CD4-positive, CD25-positive, alpha-beta regulatory T cell (primary cell): ENCODE measurements around the gene PTGER2. TPM values are rescaled to one million over a fixed set of nuclear protein-coding genes. Genes with fewer than 3 reads are reported as not detected.

Source experiments
- ATAC-seq, 2 donors: fragments of 150-1000 bp; cut with Tn5 transposase; one replicate each; pipeline ENCODE4 v1.10.0; 2021; ENCODE audit warnings: low read depth in 2 of 2, moderate number of reproducible peaks in 2 of 2, moderate library complexity in 1 of 2
- DNase-seq, 3 donors: peaks; one replicate each; pipeline versions ENCODE4 v3.0.0 to v3.0.0-alpha.2; 2012 to 2022; ENCODE audit warnings: mixed read lengths in 1 of 3
- H3K27ac ChIP-seq: one replicate; pipeline ENCODE4 v1.7.0; 2013; ENCODE audit warnings: mild to moderate bottlenecking, low read length; ENCODE audit not compliant: insufficient read depth, poor library complexity, severe bottlenecking
- H3K27me3 ChIP-seq: one replicate; pipeline ENCODE4 v1.7.0; 2013; ENCODE audit warnings: low read length; ENCODE audit not compliant: control insufficient read depth, insufficient read depth
- H3K36me3 ChIP-seq: one replicate; pipeline ENCODE4 v1.7.0; 2013; ENCODE audit warnings: mild to moderate bottlenecking, low read length, moderate library complexity; ENCODE audit not compliant: control insufficient read depth, insufficient read depth
- H3K4me1 ChIP-seq: 2 replicates; pipeline ENCODE4 v1.7.0; 2013; ENCODE audit warnings: mild to moderate bottlenecking, low read length; ENCODE audit not compliant: insufficient read depth, control insufficient read depth, poor library complexity, severe bottlenecking
- H3K4me3 ChIP-seq: one replicate; pipeline ENCODE4 v1.7.0; 2013; ENCODE audit warnings: low read depth, mild to moderate bottlenecking, low read length, moderate library complexity
- H3K9me3 ChIP-seq, 2 experiments: 1 replicate in 1 of 2; 2 replicates in 1 of 2; pipeline ENCODE4 v1.7.0; 2013; ENCODE audit warnings: low read length in 2 of 2, mild to moderate bottlenecking in 1 of 2, moderate library complexity in 1 of 2; ENCODE audit not compliant: control insufficient read depth in 2 of 2
- H3K27ac Mint-ChIP-seq, 3 donors: one replicate each; pipeline ENCODE4 v1.8.0; 2020 to 2022; ENCODE audit warnings: mild to moderate bottlenecking in 3 of 3, mixed read lengths in 3 of 3, moderate library complexity in 2 of 3
- H3K27me3 Mint-ChIP-seq: one replicate; pipeline ENCODE4 v1.8.0; 2022; ENCODE audit warnings: mild to moderate bottlenecking, mixed read lengths
- H3K36me3 Mint-ChIP-seq: one replicate; pipeline ENCODE4 v1.8.0; 2020; ENCODE audit warnings: mixed read lengths
- H3K4me1 Mint-ChIP-seq, 4 donors: one replicate each; pipeline ENCODE4 v1.8.0; 2020 to 2022; ENCODE audit warnings: mixed read lengths in 4 of 4, mild to moderate bottlenecking in 1 of 4
- H3K4me3 Mint-ChIP-seq, 4 donors: one replicate each; pipeline ENCODE4 v1.8.0; 2020 to 2022; ENCODE audit warnings: mild to moderate bottlenecking in 4 of 4, mixed read lengths in 4 of 4, moderate library complexity in 3 of 4
- H3K9me3 Mint-ChIP-seq, 7 donors: one replicate each; pipeline ENCODE4 v1.8.0; 2020 to 2022; ENCODE audit warnings: mixed read lengths in 7 of 7, mild to moderate bottlenecking in 3 of 7, moderate library complexity in 2 of 7
- polyA plus RNA-seq, 4 donors: library from polyadenylated mRNA; unstranded; fragments of 300-500 nt; fragmentation: Illumina TruSeq; gene quantifications; one replicate each; pipeline ENCODE4 v1.2.3, GENCODE V29; 2021
- total RNA-seq: library from RNA; stranded (reverse); gene quantifications from one replicate; pipeline ENCODE4 v1.2.3, GENCODE V29; 2022

PTGER2 gene
- total and polyA plus RNA-seq, 5 donors from 2014 or later = 23.1 to 138 (median 78.5) TPM

DNA sequence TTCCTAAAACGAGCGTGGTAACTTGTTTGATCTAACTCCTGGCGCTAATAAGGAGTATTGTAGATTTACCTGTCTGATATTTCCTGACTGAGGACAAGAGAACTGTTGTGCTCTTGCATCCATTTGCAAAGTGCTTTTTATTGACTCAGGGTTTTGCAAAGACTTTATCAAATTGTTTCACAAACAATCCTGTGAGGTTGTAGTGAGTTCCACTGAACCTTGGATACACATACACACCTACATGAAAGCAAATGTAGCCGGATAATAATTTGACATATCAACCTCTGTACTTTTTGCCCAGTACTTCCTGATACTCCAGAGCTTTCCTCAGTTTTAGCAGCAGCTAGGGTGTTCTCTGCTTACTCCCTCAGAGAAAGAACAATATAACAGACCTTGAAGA lies 6.7 kb upstream of the PTGER2 start:
- no peak overlapping the region for H3K4me3 ChIP-seq
- no peaks in the 10 kb centered on the region for H3K36me3 ChIP-seq
- ATAC-seq = no peak
- H3K4me1 ChIP-seq = peaks cover 22% of the 10 kb centered on the region
- Mint-ChIP-seq H3K36me3 (no peaks in the 10 kb centered on the region), H3K27me3 (peaks cover 8% of the 10 kb centered on the region), H3K9me3 (no peaks in the 10 kb centered on the region), H3K27ac (peak overlapping the region; percentile 8 to 87 (median 27)), H3K4me3 (no peak overlapping the region), H3K4me1 (peaks cover 20 to 59% (median 35%) of the 10 kb centered on the region in 4 donors)
- H3K27ac ChIP-seq = no peak overlapping the region
- DNase-seq = no peak
- H3K9me3 ChIP-seq = no peaks in the 10 kb centered on the region
- H3K27me3 ChIP-seq = no peaks in the 10 kb centered on the region

DNA sequence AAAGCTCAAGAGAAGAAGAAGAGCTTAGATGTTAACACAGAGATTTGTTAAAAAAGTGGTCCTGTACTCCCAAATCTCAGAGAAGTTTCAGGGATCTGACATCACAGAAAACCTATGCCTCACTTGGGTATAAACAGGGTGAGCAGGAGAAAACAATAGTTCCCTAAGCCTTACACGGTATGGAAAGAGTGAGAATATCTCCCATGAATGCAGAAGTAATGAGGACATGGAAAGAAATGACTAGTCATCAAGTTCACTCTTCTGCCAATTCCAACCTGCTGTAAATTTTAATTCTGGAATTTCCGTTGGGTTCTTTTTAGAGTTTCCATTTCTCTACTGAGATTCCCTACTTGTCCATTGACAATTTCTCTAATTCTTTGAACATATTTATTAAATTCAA lies 6.2 kb upstream of the PTGER2 start:
- Mint-ChIP-seq H3K36me3 (no peaks in the 10 kb centered on the region), H3K27me3 (peaks cover 8% of the 10 kb centered on the region), H3K4me3 (no peak overlapping the region), H3K9me3 (no peaks in the 10 kb centered on the region), H3K27ac (peak overlapping the region; percentile 8 to 87 (median 27)), H3K4me1 (peaks cover 20 to 64% (median 38%) of the 10 kb centered on the region in 4 donors)
- no peaks in the 10 kb centered on the region for H3K9me3 ChIP-seq
- ATAC-seq = no peak
- no peak for DNase-seq
- H3K4me1 ChIP-seq = peaks cover 25% of the 10 kb centered on the region
- no peaks in the 10 kb centered on the region for H3K27me3 ChIP-seq
- no peak overlapping the region for H3K4me3 ChIP-seq
- no peaks in the 10 kb centered on the region for H3K36me3 ChIP-seq
- H3K27ac ChIP-seq = peak overlapping the region; percentile 18

DNA sequence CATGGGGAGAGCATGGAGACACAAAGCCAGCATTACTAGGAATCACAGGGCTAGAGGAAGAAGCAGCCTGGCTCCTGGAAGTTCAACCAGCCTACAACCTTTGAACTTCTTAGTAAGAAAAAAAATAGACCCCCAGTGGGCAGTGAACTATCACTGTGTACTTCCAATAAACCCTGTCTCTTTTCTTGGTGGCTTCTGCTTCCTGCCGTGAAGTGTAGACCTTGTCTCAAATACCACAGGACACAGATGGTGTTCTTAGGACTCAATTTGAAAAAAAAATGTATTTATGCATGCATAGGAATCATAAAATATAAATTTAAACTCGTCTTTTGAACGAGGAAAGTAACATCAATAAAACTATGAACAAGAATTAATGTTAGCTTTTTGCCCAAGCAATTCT lies 3.6 kb upstream of the PTGER2 start:
- Histone ChIP-seq H3K4me3 (peak overlapping the region; percentile 56), H3K27me3 (peaks cover 3% of the 10 kb centered on the region), H3K36me3 (no peaks in the 10 kb centered on the region), H3K4me1 (peaks cover 48% of the 10 kb centered on the region), H3K9me3 (no peaks in the 10 kb centered on the region), H3K27ac (no peak overlapping the region)
- Mint-ChIP-seq H3K4me3 (peak overlapping the region in 1 of 4 donors; percentile 100), H3K36me3 (no peaks in the 10 kb centered on the region), H3K4me1 (peaks cover 13 to 71% (median 42%) of the 10 kb centered on the region in 4 donors), H3K27ac (peak overlapping the region in 1 of 3 donors; percentile 26), H3K9me3 (no peaks in the 10 kb centered on the region), H3K27me3 (peaks cover 22% of the 10 kb centered on the region)
- DNase-seq = no peak
- no peak for ATAC-seq

DNA sequence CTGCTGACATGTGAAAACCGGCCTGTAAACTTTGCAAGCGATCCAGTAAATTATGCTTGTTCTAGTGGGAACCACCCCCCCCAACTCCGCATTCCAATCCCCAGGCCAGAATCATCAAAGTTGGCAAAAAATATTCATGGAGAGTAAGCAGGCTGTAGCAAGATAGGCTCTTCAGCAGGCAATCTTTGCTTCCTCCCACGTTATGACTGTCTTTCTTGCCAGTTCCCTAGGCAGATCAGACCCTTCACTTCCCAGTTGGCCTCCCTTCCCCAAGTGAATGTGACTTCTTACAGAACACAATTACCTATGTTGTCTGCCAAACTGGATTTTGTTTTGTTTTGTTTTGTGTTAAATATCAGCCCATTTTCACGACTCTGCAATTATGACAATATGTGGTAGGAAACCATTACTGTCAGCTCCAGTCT lies 1.2 kb upstream of the PTGER2 start:
- no peak overlapping the region for H3K27ac ChIP-seq
- H3K9me3 ChIP-seq = no peaks in the 10 kb centered on the region
- Mint-ChIP-seq H3K27me3 (peaks cover 29% of the 10 kb centered on the region), H3K9me3 (no peaks in the 10 kb centered on the region), H3K4me3 (peak overlapping the region; percentile 90 to 100 (median 100)), H3K36me3 (no peaks in the 10 kb centered on the region), H3K4me1 (peaks cover 13 to 82% (median 47%) of the 10 kb centered on the region in 4 donors), H3K27ac (peak overlapping the region; percentile 26 to 99 (median 94))
- ATAC-seq (no peak), DNase-seq (no peak)
- no peaks in the 10 kb centered on the region for H3K36me3 ChIP-seq
- H3K4me3 ChIP-seq = peak overlapping the region; percentile 87
- peaks cover 3% of the 10 kb centered on the region for H3K27me3 ChIP-seq
- peaks cover 71% of the 10 kb centered on the region for H3K4me1 ChIP-seq

DNA sequence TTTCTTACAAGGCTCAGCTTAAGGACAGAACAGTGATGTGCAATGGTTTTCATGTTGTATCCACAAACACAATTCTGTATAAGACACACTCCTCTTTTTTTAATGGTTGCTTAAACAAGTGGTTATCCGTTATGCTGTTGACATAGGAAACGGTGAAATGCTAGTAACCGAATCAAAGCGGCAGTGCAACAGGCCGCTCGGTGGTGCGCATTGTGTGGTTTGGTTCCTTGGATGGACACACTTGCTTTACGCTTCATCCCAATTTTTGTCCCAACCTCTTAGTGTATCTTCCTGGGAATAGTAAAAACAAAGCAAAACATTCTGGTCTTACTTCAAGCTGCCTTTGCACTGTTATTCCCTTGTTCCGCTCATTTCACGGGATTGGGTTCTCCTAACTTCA lies 650 bp upstream of the PTGER2 start:
- H3K4me1 ChIP-seq = peaks cover 76% of the 10 kb centered on the region
- ATAC-seq (no peak), DNase-seq (peak in 1 of 3 donors; percentile 21)
- peaks cover 3% of the 10 kb centered on the region for H3K27me3 ChIP-seq
- H3K27ac ChIP-seq = peak overlapping the region; percentile 57
- H3K36me3 Mint-ChIP-seq = no peaks in the 10 kb centered on the region
- no peaks in the 10 kb centered on the region for H3K9me3 ChIP-seq
- peaks cover 26% of the 10 kb centered on the region for H3K27me3 Mint-ChIP-seq
- peak overlapping the region; percentile 87 for H3K4me3 ChIP-seq
- no peaks in the 10 kb centered on the region for H3K9me3 Mint-ChIP-seq
- H3K4me3 Mint-ChIP-seq = peak overlapping the region; percentile 90 to 100 (median 100)
- H3K36me3 ChIP-seq = no peaks in the 10 kb centered on the region
- H3K27ac Mint-ChIP-seq = peak overlapping the region; percentile 26 to 99 (median 94)
- peaks cover 13 to 81% (median 48%) of the 10 kb centered on the region in 4 donors for H3K4me1 Mint-ChIP-seq

DNA sequence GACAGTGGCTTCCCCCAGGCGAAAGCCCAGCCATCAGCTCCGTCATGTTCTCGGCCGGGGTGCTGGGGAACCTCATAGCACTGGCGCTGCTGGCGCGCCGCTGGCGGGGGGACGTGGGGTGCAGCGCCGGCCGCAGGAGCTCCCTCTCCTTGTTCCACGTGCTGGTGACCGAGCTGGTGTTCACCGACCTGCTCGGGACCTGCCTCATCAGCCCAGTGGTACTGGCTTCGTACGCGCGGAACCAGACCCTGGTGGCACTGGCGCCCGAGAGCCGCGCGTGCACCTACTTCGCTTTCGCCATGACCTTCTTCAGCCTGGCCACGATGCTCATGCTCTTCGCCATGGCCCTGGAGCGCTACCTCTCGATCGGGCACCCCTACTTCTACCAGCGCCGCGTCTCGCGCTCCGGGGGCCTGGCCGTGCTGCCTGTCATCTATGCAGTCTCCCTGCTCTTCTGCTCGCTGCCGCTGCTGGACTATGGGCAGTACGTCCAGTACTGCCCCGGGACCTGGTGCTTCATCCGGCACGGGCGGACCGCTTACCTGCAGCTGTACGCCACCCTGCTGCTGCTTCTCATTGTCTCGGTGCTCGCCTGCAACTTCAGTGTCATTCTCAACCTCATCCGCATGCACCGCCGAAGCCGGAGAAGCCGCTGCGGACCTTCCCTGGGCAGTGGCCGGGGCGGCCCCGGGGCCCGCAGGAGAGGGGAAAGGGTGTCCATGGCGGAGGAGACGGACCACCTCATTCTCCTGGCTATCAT lies 663 bp downstream of the PTGER2 start:
- Mint-ChIP-seq H3K36me3 (peaks cover 4% of the 10 kb centered on the region), H3K4me3 (peak overlapping the region; percentile 98 to 100 (median 100)), H3K27ac (peak overlapping the region; percentile 87 to 99 (median 97)), H3K4me1 (peaks cover 18 to 88% (median 50%) of the 10 kb centered on the region in 4 donors), H3K27me3 (peaks cover 26% of the 10 kb centered on the region), H3K9me3 (peaks cover 0 to 2% (median 0%) of the 10 kb centered on the region in 7 donors)
- DNase-seq (peak; percentile 5 to 66 (median 39)), ATAC-seq (peak; percentile 28 to 29)
- no peaks in the 10 kb centered on the region for H3K36me3 ChIP-seq
- H3K27me3 ChIP-seq = peaks cover 3% of the 10 kb centered on the region
- H3K4me1 ChIP-seq = peaks cover 76% of the 10 kb centered on the region
- peak overlapping the region; percentile 96 for H3K4me3 ChIP-seq
- peak overlapping the region; percentile 57 for H3K27ac ChIP-seq
- H3K9me3 ChIP-seq = no peaks in the 10 kb centered on the region

DNA sequence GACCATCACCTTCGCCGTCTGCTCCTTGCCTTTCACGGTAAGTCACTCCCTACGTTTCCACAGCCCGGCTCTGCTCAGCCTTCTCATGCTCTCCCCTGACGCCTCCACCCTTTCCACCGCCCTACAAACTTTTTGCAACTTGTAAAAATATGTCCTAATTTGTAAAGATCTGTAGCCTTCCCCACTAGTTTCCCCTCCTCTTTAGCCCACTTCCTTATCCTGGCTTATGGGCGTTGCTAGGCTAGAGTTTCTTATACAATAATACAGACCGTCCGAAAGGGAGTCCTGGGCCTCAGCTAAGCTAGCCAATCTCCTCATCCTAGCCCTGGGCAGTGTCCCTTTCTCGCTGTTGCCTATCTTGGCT lies 1.2 kb downstream of the PTGER2 start:
- Histone ChIP-seq H3K4me1 (peaks cover 73% of the 10 kb centered on the region), H3K27me3 (peaks cover 3% of the 10 kb centered on the region), H3K9me3 (no peaks in the 10 kb centered on the region), H3K4me3 (peak overlapping the region; percentile 96), H3K36me3 (no peaks in the 10 kb centered on the region), H3K27ac (peak overlapping the region; percentile 57)
- DNase-seq (peak in 1 of 3 donors; percentile 56), ATAC-seq (peak; percentile 3 to 4)
- H3K27me3 Mint-ChIP-seq = peaks cover 26% of the 10 kb centered on the region
- H3K9me3 Mint-ChIP-seq = peaks cover 0 to 7% (median 0%) of the 10 kb centered on the region in 7 donors
- H3K36me3 Mint-ChIP-seq = peaks cover 8% of the 10 kb centered on the region
- peak overlapping the region; percentile 87 to 99 (median 97) for H3K27ac Mint-ChIP-seq
- H3K4me1 Mint-ChIP-seq = peaks cover 18 to 88% (median 53%) of the 10 kb centered on the region in 4 donors
- H3K4me3 Mint-ChIP-seq = peak overlapping the region; percentile 98 to 100 (median 100)
